PFSK-1 (cell line): ENCODE results near the gene KLHL28.

ENCODE experiments used
- FOXP2 ChIP-seq: optimal IDR thresholded peaks from 2 replicates; pipeline ENCODE3; 2011; ENCODE audit warnings: borderline replicate concordance, control low read depth, inconsistent platforms; ENCODE audit not compliant: insufficient read depth; ENCODE audit errors: extremely low read length, extremely low read depth
- POLR2AphosphoS5 ChIP-seq: IDR thresholded peaks from 2 replicates; pipeline ENCODE4 v1.6.1; 2012; ENCODE audit warnings: low read depth, mild to moderate bottlenecking, control low read depth, low read length, moderate library complexity
- REST ChIP-seq, 2 experiments: IDR thresholded peaks; 2 replicates each; pipeline versions ENCODE4 v1.6.1 to v1.8.0; 2011 to 2012; ENCODE audit warnings: low read depth in 2 of 2, low read length in 2 of 2, control low read depth in 1 of 2, inconsistent platforms in 1 of 2, mild to moderate bottlenecking in 1 of 2, moderate library complexity in 1 of 2; ENCODE audit not compliant: insufficient read depth in 1 of 2
- SIN3A ChIP-seq: IDR thresholded peaks from 2 replicates; pipeline ENCODE4 v1.6.1; 2012; ENCODE audit warnings: mild to moderate bottlenecking, low read length, moderate library complexity, borderline replicate concordance; ENCODE audit not compliant: insufficient read depth
- TAF1 ChIP-seq: IDR thresholded peaks from 2 replicates; pipeline ENCODE4 v1.6.1; 2012; ENCODE audit warnings: low read length, control low read depth, borderline replicate concordance; ENCODE audit not compliant: insufficient read depth

Gene KLHL28

GRCh38 chr14:44981198-44981597, 19.5 kb upstream of the KLHL28 start:
- TF ChIP-seq REST (IDR thresholded peaks at IDR 0.05; ENCODE audit: insufficient read depth in 1 of 2, low read depth in 2 of 2, low read length in 2 of 2) (no peak), TAF1 (no peak), FOXP2 (no peak), SIN3A (no peak), POLR2AphosphoS5 (no peak)

GRCh38 chr14:44979740-44980356, 18.1 kb upstream of the KLHL28 start:
- TF ChIP-seq POLR2AphosphoS5 (no peak), REST (IDR thresholded peaks at IDR 0.05; ENCODE audit: insufficient read depth in 1 of 2, low read depth in 2 of 2, low read length in 2 of 2) (no peak), SIN3A (no peak), TAF1 (no peak), FOXP2 (no peak)

GRCh38 chr14:44979273-44979672, 17.5 kb upstream of the KLHL28 start:
- TF ChIP-seq FOXP2 = no peak
- TF ChIP-seq REST (IDR thresholded peaks at IDR 0.05; ENCODE audit: insufficient read depth in 1 of 2, low read depth in 2 of 2, low read length in 2 of 2) = no peak
- TF ChIP-seq TAF1 = no peak
- TF ChIP-seq SIN3A = no peak
- no peak for TF ChIP-seq POLR2AphosphoS5

- no peak for TF ChIP-seq POLR2AphosphoS5
- TF ChIP-seq FOXP2 = no peak
- TF ChIP-seq TAF1 = no peak
- no peak for TF ChIP-seq SIN3A
- no peak for TF ChIP-seq REST (IDR thresholded peaks at IDR 0.05; ENCODE audit: insufficient read depth in 1 of 2, low read depth in 2 of 2, low read length in 2 of 2)
These were observed 9.7 kb upstream of the KLHL28 start for GRCh38 chr14:44971459-44971858.
